GM18951 (cell line): ENCODE results near the gene CEP76.
A peak's percentile ranks its signal among the peaks of the same experiment; 100 is the strongest.

ENCODE experiments used
- POLR2A ChIP-seq: IDR thresholded peaks from 4 replicates; pipeline ENCODE4 v1.6.1; 2011; ENCODE audit warnings: mild to moderate bottlenecking; ENCODE audit not compliant: insufficient read length, insufficient read depth; ENCODE audit errors: extremely low read depth
- in situ Hi-C: fragments of 300-500 bp; cut with MboI; formaldehyde crosslinking; loops from one replicate; pipeline ENCODE4 v1.12.0; 2022; ENCODE audit warnings: low sequenced_read_pairs, mixed read lengths, inconsistent platforms; ENCODE audit not compliant: unreplicated experiment

The CEP76 gene

DNA sequence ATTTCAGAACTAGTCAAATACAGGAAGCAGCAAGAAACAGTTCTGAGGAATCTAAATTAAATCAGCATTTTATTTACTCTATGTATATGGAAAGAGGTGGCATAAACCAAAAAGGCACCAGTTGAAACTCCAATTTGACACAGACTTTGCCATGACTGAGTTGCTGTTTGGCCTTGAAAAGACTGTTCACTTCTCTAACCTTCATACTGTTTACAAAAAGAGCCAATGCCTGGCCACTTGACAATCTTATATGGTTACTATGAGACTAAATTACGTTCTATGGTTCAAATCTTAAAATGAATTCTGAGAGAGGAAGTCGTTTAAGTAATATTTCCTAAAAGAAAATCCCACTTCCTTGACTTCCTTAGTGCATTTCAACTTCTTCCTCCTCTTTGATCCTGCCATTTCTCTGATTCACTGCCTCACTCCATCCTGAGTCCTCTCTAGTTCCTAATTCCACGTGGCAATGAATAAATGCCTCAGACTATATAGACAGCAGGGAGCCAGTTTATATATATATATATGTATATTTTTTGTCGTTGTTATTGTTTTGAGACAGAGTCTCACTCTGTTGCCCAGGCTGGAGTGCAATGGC, 13.2 kb downstream of the CEP76 start:
- in situ Hi-C loops, result no loop called here
- TF ChIP-seq POLR2A, result no peak

DNA sequence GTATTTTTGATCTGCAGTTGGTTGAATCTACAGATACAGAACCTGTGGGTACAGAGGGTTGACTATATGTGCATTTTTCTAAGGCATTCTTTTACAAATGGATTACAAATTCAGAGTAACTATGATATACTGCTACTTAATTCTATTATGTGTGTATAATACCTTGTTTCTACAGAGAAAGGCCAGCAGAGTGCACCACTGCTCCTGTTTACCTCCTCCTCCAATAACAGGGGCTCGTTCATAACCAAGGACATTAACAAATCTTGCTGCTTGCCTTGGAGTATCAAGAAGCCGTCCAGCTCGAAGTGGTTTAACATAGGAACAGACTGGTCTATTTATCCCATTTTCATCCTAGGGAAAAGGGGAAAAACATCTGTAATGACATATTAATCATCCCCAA, 16.4 kb downstream of the CEP76 start:
- no peak for TF ChIP-seq POLR2A
- in situ Hi-C loops, result no loop called here

DNA sequence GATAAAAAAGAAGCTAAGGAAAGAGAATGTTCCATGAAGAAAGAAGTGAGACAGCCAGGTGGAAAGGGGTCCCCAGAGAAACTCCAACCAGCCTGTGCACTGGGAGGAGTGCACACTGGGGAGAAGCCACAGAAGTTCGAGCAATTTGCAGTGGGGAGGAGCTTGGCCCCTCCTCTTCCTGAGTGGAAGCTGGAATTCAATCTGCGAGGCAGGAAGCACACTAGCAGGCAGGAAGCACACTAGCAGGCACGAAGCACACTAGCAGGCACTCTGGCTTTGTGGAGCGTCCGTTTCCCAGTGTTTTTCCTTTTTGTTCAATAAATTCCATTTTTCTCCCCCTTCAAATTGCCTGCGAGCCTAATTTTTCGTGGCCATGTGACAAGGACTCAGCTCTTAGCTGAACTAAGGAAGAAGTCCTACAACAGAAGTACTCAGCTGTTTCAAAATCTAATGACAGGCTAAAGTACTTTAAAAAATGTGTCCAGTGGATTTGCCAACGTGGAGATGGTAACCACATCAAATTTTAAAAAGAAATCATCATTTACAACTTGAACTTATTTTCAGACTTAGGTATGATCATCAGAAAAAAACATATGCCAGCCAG, 23.2 kb downstream of the CEP76 start:
- TF ChIP-seq POLR2A, result no peak
- in situ Hi-C loops, result no loop called here

DNA sequence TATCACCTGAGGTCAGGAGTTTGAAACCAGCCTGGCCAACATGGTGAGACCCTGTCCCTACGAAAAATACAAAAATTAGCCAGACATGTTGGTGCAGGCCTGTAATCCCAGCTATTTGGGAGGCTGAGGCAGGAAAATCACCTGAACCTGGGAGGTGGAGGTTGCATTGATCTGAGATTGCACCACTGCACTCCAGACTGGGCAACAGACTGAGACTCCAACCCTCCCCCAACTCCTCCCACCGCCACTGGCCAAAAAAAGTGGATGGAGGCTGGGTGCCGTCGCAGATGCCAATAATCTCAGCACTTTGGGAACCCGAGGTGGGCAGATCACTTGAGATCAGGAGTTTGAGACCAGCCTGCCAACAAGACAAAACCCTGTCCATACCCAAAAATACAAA, 34.5 kb downstream of the CEP76 start:
- in situ Hi-C loops, result loop anchor here (10.0 kb wide), 1 partner anchor 283 kb away; no protein-coding TSS in a partner anchor
- no peak for TF ChIP-seq POLR2A

DNA sequence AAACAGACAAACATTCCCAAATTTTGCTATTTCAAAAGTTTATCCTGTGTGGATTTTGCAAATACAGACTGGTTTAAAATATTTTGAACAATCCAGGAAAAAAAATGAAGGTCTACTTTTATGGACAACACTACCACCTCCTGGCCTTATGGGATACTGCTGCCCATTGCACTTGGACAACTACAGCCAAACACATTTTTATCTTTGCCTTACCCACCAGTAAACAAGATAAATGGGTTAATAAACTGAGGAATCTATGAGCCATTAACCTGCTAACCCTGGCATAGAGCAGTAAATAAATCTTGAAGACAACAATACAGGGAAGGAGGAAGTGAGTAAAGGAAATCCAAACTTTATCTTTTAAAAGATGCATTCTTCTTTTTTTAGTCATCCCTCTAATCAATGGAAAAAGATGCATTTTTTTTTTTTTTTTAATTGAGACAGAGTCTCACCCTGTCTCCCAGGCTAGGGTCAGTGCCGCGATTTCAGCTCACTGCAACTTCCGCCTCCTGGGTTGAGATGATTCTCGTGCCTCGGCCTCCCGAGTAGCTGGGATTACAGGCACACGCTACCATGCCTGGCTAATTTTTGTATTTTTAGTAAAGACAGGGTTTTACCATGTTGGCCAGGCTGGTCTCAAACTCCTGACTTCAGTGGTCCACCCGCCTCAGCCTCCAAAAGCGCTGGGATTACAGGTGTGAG, 42.5 kb downstream of the CEP76 start:
- no peak for TF ChIP-seq POLR2A
- in situ Hi-C loops, result loop anchor here (10.0 kb wide), 1 partner anchor 275 kb away; no protein-coding TSS in a partner anchor

DNA sequence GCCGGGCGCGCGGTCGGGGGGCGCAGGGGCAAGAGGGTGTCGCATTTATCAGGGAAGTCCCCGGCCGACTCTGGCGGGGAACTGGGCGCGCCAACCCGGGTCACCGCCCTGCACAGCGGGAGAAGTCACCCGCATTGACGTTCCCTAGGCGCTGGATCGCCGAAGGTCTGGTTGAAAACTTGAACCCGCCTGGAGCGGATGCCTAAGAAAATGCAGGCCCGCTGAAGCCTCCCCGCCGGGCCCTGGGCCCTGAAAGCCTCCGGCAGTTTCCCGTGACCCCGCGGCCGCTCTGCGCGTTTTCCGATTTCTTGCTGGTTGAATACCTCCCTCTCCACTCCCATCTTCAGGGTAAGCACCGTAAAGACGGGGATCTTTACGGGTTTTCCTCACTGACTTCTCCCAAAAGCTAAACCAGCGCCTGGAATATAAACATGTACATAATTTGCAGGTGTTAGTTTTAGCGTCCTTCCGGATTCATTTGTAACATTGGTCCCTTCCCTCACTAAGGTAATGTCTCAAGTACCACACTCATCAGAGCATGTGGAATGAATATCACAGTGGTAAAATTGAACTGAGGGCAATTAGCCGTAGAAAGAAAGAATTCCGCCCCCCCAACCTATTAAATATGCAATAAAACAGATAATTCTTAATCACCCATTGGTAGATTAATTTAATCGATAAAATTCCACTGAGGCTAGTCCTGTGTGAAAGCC, 43.9 kb downstream of the CEP76 start:
- in situ Hi-C loops, result no loop called here
- TF ChIP-seq POLR2A, result no peak

DNA sequence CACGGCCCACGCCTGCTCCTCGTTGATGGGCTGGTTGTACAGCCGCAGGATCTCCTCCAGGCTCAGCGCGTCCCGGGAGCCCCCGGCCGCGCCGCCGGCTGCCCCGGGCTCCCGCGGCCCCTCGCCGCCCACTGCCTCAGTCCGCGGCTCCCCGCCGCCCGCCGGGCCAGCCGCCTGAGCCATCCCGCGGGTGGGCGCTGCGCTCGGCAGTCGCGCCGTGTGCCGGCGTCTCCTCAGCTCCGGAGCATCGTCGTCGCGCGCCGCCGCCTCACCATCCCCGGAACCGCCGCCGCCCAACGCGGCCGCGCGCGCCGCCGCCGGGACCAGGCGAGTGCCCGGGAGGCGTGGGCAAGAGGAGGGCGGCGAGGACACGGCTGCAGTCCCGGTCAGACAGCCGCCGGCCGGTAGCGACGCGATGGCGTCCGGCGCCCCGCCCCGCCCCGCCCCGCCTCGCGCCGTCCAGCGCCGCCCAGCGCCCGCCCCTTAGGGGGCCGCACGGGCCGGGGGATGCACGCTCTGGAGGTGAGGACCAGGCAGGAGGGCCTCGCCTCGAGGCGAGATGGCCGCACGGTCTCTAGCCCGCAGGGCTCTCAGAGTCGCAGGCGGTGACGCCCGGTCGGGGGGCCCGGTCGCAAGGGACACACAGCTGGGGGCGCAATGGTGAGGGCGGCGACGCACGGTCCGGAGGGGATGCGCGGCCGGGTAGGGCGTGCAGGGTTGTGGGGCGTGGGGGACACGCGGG, 44.7 kb downstream of the CEP76 start, which contains the start of gene SPIRE1:
SPIRE1 (minus strand) TSS at position 424 of the 742 bp plus-strand sequence; CDS start at position 183, 241 bp downstream.
- TF ChIP-seq POLR2A, result peak; percentile 37
- in situ Hi-C loops, result no loop called here

DNA sequence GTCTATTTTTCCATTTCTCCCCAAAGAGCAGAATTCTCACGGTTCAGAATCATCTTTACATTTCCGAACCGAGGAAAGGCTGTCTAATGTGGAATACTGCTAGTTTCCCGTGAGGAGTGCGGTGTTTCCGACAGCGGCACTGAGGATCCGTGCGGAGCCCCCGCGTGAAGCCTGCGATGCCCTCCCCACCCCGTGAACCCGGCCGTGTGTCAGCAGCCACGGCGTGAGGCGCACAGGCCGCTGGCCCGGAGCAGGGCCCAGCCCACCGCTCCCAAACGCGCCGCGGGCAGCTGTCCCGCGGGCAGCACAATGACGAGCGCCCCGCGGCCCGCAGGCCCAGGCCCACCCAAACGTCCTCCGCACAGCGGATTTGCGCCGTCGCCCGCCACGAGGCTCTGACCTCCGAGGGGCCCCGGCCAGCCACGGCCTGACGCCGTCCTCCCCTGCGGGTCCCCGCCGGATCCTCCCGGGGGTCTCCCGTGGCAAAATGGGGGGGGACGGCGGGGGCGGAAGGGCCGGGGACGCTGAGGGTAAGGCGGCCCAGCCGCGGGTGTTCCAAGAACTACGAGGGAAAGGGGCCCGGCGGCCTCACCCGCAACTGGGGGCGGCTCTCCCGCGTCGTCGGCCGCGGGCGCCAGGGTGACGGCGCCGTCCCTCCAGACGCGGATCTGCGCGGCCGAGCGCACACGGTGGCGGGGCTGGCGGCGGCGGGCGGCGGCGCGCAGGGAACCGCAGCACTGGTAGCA, 45.4 kb downstream of the CEP76 start:
- TF ChIP-seq POLR2A, result no peak
- in situ Hi-C loops, result no loop called here

DNA sequence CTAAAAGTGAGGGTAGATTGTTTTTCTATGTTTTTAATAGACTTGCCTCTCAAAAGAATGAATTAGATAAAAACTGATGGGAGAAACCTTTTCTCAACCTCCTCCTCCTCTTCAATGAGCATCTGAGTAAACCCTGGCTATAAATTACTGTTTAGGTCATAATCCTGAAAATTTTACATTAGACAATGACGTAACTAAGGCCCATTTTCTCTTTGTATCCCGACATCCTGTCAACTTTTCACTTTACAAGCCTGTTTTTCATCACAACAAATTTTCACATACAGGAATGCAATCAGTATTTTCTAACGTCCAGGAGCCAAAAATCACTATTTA, 46.0 kb downstream of the CEP76 start:
- no peak for TF ChIP-seq POLR2A
- in situ Hi-C loops, result no loop called here

DNA sequence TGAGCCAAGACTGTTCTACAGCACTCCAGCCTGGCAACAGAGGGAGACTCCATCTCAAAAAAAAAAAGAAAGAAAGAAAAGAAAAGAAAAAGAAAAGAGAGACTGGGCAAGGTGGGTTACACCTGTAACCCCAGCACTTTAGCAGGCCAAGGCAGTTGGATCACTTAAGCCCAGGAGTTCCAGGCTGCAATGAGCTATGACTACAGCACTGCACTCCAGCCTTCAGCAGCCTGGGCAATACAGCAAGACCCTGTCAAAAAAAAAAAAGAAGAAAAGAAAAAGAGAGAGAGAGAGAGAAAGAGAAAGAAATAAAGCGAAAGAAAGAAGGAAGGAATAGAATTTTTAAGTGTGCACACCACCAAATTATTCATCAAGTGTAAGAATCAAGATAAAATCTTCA, 47.6 kb downstream of the CEP76 start:
- TF ChIP-seq POLR2A, result no peak
- in situ Hi-C loops, result no loop called here

DNA sequence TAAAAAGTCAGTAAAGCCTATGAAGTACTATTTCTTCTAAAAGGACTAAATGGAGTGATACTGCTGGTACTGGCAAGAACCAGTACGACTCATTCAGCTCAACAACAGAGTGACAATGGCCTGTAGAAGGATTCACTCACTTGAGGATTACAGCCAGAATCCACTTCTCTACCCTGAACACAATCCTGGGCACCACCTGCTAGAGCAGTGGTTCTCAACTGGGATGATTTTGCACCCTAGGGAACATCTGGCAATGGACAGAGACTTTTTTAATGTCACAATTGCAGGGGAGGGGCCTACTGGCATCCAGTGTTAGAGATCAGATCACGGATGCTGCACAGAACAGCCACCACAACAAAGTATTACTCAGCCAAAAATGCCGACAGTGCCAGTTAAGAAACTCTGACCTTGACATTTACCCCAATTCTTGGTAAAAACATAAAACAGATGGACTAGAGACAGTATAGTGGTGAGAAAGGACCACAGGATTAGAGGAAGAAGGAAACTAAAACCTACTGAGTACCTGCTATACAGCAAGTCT, 49.6 kb downstream of the CEP76 start:
- in situ Hi-C loops, result no loop called here
- TF ChIP-seq POLR2A, result no peak

DNA sequence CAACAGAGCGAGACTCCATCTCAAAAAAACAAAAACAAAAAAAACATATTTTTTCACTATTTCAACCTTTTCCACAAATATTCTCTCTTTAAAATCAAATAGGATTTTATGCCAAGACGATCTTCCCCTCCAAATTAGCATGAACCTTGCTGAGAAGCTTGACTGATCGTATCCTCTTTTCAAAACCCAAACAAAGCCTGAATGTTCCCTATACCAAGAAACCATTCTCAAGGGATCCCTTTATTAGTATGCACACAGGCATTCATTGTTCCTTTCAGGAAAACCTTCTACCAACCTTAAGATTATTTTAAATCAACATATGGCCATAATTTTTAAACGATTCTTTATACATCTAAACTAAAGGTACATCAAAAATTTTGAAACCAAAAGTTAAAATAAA, 50.9 kb downstream of the CEP76 start:
- in situ Hi-C loops, result no loop called here
- TF ChIP-seq POLR2A, result no peak
